ENCODE results near the gene SNAP25. TPM values are rescaled to one million over a fixed set of nuclear protein-coding genes. Genes with fewer than 3 reads are reported as not detected.
A peak's percentile ranks its signal among the peaks of the same experiment; 100 is the strongest.

The SNAP25 gene
- 2.2 TPM for total RNA-seq

DNA sequence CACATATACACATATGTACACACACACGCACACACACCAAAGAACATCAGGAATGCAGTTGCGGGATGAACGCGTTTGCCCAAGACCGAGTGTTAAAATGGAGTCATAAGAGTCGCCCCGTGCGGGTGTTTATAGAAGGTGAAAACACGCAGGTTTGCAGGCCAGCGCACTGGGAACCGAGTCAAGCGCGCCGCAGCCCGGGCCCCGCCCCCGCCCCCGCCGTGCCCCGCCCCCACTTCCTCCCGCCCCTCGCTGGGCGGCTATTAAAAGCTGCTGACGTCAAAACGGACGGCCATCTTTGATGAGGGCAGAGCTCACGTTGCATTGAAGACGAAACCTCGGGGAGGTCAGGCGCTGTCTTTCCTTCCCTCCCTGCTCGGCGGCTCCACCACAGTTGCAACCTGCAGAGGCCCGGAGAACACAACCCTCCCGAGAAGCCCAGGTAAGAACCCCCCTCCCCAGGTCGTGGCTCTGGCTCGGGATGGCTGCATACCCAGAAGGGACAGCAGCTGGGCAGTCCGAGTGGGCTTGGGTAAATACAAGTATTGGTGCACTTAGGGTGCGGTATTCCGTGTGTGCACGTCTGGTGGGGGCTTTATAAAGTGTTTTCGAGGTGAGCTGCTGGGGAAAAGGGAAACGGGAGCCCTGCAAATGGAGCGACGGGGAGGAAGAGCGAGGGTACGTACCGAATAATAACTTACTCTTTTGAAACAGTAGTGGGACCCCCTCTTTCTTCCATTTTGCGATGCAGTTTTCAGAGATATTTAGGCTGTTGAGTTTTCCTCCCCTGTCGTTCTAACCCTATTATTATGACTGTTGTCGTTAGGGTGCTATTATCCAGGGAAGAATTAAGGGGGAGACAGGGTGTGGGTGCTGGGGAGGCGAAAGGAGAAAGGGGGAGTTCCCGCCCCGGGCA lies at the start of gene SNAP25:
Gene SNAP25, plus strand, starts transcription at position 295 of the 916 bp plus-strand sequence. CDS start 56,662 bp downstream, outside the sequence.
- DNase-seq, result peak; percentile 94

DNA sequence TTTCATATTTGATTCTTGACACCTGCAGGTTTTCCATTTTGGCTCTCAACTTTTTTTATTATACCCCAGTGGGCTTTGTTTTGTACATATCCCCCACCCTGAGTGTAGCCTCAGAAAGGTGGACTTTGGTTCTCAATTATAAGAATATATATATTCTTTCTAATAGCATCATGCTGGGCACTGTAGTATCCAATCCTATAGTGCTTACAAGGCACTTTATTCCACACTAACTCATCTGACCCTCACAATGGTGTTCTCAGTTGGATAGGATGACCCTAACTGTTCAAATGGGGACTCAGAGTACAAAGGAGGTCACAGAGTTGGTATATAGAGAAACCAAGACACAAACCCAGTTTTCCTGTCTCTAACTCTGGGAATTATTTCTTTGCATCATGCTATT lies 48.9 kb upstream of the SNAP25 start:
- DNase-seq, result no peak

DNA sequence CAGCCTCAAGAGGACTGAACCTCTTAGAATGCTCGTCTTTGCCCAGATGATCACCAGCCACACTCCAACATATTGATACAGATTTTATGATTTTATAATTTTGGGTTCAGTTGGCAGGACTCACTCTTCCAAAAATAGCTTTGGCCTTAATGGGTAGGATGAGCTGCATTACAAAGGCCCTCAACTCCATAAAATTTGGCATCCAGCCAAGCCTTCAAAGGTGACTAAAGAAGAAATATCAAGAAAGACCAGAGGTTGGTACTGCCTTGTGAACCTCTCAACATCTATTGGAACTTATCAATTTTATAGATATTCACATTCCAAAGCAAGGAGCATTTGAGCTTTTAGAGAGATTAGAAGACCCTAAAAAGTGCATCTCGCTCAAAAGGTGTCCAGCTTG lies 48.4 kb upstream of the SNAP25 start:
- no peak for DNase-seq

DNA sequence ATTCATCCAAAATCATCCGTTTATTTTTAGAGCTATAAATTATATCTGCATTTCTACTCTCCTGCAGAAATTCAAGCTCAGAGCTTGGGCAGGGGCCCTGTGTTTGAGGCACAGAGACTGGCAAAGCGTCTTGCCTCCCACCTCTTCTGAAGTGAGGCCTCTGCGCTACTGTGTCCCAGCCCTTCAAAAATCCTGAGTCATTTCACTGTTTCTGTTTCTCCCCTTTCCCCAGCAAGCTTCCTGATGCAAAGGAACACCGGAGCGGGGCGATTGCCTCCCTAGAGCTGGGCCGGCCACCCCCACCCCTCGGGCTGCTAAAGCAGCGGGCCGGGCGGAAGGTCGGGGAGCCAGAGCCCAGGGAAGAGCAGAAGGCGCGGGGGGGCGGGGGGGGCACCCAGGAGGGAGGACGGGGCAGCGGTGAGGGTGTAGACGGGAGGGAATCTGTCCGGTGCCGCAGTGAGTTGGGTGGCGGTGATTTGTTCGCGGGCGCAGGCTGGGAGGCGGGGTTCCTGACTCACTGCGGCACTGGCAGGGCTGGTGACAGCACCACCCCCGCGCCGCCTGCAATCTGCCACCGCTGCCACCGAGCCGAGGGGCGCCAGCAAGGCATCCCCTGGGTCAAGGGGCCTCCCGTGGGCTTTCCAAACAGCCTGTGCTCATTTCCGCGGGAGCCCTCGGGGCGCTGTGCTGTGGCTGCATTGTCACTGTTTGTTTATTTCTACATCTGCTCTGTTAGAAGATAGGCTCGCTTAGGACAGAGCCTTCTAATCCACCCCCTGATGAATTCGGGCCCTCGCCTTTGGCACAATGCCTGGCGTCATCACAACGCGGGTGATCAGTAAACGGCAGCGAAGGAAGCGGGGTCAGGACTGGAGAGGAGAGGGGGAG lies 46.5 kb upstream of the SNAP25 start:
- DNase-seq, result peak; percentile 48

DNA sequence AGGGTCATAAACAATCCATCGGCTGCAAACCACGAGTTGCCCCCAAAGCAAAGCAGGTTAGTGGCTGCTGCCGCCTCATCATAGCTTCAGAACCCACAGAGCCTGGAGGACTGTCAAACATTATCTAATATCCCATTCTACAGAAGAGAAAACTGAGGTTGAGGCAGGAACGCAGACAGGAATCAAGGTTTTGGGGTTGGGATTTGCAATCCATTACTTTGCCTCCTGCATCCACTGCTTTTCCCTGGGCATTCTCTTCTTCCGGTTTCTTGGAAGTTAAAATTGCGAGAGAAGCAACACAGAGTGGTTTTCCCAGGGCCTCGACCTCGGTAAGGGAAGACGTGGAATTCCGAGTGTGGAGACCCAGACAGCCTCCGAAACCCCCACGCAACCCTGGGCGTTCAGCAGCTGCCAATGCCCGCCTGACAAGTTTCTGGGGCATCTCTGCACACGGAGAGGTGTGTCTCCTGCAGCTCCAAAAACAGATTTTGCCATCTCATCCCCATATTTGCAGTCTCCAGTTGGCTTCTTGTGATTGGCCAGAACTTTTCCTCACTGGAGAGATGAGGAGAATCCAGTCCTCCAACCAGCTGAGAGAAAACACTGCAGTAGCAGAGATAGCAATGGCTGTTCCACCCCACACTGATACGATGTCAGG lies 45.5 kb upstream of the SNAP25 start:
- DNase-seq, result no peak

DNA sequence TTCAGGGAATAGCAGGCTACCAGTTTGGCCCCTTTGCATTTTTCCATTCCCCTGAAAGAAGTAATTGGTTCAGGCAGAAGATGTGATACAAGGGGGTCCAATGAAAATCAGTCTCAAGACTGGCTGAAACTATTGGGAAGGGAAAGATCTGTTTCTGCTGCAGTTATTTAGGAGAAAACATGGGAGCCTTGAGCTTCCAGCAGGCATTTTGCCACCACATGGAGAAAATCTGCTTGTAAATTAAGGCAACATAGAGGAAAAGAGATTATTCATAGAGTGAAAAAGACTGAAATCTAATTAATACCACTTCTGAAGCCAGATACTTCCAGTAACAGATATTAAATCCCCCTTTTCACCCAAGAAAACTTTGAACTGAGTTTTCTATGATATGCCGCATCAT lies 44.2 kb upstream of the SNAP25 start:
- no peak for DNase-seq

DNA sequence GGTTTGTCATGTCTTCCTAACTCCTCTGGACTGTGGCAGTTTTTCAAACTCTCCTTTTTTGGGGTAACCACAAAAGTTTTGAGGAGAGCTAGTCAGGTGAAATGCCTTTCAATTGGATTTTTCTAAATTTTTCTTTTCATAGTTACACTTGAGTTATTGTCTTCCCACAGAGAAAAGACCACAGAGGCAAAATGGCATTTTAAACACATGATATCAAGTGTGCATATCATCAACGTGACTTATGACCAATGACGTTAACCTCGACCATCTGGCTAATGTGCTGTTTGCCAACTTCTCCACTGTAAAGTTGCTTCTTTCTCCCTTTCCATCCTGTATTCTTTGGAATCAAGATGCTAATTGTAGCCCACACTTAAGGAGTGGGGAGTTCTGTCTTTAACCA lies 41.3 kb upstream of the SNAP25 start:
- DNase-seq, result peak; percentile 19

DNA sequence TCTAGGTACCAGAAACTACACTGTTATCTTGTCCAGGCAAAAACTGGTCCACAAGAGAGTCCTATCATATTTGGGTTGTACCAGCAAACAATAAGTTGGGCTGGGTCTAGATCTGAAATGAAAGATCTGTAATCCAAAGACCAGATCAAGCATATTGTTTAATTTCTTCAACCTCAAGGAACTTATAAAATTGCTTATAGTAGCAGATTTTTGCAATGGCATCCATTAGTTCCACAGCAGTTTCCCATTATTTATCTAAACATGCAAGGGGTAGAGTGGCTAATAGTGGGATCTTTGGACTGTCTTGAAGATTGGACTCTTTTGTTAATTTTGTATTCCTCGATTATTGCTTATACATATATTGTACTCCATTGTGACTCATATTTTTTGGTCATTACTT lies 40.5 kb upstream of the SNAP25 start:
- DNase-seq, result no peak

DNA sequence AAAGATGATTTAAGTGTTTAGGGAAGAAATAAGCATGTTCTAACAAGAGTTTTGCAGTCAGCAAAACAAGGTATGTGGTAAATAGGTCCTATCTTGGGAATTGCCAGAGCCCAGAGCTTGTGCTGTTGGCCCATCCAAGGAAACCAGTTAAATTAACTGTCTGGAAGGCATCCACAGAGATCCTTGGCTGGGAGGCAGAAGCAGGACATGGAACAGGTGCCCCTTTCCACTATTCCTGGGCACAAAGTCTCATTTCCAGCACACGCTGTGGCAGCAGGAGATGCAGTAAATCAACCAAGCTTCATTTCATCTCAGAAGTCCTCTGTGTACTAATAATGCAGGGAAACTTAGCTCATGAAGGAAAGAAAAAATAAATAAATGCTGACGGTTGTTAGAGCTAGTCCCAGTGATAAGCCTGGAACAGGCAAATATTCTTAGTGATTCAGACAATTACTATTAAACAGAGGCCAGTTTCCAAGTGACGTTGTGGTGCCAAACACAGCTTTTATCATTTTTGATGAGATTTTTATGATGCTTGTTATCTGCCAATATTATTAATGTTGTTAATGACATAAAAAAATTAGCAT lies 39.8 kb upstream of the SNAP25 start:
- no peak for DNase-seq

DNA sequence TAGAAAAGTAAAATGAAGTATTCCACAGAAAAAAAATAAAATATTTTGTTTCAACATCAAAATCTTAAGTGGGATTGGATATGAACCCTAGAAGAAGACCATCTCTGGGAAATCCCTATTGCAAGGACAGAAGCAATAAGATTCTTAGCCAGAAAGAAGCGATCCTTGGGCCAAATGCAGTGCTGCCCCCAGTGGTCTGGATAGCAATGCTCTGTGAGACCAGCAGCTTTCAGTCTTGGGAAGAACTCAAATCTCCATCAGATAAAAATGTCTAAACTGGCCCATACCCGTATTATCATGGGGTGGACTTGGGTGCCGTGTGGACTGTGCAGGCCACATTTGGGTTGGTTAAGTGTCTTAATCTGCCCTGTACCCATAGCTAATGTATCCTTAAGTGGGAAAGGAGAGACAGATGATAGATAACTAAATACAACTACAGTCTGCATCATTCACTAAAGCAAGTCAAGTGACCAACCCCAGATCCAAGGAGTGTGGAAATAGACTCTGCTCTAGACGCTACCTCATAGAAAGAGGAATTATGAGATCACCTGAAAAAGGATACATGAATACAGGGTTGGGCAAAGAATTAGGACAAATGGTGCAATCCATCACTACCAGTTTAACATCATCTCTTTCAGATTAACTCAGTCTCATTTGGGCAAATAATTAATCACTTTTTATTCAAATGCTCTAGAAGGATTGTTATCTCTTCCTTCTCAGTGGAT lies 38.9 kb upstream of the SNAP25 start:
- no peak for DNase-seq

DNA sequence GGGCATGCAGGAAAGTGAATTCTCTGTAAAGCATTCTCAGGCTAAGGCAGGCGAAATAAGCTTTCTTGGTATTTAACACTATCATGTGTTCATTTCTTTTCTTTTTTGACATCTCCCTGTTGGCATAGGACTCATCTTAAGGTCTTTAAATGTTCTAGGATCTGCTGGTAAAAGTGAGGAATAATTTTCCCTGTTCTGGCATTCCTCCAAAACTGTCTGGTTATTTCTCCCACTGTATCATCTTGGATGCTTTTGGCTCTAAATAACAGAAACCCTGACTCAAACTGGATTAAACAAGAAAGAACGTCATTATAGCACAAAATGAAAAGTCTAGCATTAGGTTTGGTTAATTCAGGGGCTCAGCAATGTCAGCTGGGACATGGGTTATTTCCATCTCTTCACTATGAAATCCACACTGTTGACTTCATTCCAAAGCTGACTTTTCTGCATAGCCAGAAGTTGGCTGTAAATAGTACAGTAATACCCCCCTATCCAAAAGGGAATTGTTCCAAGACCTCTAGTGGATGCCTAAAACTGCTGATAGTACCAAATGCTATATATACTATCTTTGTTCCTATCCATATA lies 37.9 kb upstream of the SNAP25 start:
- DNase-seq, result peak; percentile 82

DNA sequence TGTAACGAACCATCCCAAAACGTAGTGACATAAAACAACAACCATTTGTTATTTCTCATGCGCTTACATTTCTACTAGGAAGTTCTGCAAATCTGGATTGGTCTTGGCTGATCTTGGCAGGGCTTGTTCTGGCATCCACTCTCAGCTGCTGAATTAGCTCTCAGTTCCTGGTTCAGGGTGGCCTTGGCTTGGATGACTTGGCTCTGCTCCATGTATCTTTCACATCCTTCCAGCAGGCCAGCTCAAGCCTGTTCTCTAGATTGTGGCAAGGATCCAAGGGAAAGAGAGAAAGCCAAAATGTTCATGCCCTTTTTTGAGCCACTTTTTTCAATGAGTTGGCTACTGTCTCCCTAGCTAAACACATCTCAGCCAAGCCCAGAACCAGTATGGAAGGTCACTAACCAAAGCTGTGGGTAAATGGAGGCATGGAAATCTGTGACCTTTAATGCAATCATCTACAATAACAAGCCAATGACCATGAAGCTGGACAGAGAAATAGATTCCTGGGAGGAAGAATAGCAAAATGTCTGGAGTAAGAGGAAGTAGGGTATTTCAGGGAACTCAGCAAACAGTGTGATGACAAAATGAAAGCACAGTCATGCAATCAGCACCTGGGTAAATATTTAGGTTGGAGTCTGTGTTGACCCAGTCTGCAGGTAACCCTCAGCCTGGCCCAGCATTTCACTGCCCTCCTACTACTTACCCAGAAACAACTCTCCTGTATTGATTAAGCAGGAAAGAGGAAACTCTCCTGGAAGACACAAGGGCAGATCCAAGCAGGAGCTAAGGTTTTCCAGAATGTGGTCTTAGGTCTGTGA lies 32.7 kb upstream of the SNAP25 start:
- DNase-seq, result peak; percentile 60

DNA sequence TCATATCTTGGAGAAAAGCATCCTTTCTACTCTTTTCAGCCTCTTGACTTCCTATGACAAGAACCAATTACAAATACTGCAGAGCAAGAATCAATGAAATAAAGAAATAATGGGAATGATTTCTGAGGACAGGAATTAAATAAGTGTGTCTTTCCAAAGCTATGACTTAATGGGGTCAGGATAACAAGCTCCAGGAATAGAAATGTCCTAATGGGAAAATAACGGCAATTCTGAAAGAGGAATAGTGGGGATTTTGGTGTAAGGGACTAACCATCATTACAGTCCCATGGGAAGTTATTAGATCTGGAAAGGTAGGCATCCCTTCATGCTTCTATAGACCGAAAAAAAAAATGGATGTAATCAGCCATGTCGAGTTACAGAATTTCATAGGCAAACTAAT lies 28.2 kb upstream of the SNAP25 start:
- no peak for DNase-seq

DNA sequence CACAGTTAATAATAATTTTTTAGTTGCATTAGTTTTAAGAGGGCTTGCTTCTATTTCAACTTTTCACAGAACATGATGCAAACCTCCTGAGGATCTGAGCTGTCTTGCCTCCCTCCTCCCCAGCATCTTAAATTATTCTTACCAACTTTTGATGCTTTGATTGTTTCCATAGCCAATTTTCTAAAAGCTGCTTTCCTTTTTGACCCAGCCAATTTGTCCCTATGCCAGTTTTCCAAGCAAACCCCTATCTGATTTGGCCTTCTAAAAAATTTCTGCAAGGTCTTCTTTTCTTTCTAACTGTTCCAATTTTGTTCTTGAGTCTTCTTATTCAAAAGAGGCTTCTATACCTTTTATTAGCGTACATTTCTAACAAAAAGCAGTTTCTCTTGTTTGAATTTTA lies 26.5 kb upstream of the SNAP25 start:
- no peak for DNase-seq

DNA sequence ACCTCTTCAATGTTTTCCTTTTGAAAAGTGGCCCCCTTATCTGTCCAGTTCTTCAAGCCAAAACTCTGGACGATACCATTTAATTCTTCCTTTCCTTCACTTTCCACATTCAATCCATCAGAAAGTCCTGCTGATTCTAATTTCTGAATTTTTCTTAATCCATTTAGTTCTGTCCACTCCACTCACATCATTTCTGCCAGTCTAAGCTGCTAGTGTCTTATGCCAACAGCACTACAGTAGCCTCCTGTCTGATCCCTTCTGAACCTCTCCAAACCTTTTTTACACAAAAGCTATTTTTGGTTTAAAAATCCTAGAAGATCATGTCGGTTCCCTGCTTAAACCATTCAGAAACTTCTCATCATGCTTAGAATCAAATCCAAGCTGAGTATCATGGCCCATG lies 24.5 kb upstream of the SNAP25 start:
- no peak for DNase-seq

DNA sequence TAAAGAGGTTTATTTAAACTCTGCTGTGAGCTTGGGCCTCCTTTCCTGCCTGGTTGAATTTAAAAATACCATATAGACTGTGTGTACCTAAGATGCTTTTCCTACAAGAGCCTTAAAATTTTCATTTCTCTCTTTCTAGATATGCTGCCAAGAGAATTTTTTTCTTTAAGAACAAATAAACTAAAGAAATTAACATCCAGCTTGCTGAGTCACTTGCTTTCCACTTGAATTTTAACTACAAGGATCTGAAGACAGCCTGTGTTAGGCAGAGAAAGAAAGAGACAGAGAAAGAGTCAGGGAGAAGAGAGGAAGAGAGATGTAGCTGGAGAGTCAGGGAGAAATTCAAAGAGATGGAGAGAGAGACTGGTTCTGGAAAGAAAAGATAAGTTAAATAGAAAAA lies 18.3 kb upstream of the SNAP25 start:
- no peak for DNase-seq

DNA sequence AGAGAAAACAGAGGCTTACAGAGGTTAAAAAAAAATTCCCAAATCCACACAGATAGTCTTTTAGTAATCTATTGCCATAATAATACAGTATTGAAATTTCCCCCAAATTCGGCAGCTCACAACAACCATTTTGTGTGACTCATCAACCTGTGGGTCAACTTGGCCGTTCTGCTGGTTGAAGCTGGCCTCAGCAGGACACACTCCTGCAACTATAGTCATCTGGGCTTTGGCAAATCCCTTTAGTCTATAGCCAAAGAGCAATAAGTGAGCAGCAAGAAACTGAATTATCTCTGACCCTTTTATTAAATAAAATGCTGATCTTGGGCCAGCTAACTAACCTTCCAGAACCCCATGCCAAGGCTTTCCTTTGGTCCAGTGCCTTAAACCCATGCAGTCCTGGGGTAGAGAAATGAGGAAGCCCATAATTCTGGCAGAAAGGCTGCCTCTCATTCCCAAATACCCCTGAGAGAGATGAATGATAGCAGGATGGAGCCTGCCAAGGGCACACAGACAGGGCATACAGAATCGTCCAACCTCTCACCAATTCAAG lies 17.2 kb upstream of the SNAP25 start:
- DNase-seq, result no peak

DNA sequence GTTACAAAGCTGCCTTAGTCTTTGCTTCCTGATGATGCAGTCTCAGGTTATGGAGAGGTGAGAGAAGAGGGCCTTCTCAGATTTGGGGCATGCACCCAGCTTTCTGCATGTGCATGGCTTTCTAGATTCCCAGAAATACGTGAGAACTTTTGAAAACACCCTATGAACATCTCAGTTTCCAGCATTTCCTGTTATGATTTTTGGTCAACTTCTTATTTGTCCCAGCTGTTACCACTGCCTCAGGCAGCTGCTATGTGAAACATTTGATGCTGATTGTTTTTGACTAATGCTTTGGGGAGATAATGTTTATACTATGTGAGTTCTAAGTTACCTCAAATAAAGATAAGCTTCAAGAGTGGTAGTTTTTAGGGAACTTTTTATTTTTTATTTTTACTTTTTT lies 9.5 kb upstream of the SNAP25 start:
- no peak for DNase-seq

DNA sequence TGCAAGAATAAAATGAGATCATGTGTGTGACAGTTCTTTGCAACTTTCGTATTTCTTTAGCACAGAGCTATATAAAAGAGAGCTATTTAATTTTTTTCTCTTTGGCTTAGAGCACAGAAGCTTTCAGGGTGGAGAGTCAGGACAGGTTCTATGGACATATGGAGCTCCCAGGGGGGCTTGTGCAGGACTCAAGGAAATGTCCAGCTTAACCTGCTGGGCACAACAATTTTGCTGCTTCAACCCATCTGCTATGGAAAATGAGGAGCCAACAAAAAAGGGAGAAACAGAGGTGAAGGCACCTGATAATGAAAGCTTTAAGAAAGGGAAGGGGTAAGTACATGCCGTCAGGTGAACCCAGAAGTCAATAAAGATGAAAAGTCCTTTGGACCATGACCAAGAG lies 5.1 kb upstream of the SNAP25 start:
- no peak for DNase-seq
